Liver (tissue), 9 donors: ENCODE data around the gene HACD4. TPM values are rescaled to one million over a fixed set of nuclear protein-coding genes. Genes with fewer than 3 reads are reported as not detected.

Source experiments
- DNase-seq: peaks from one replicate; pipeline ENCODE4 v3.0.0-alpha.2; 2017; ENCODE audit warnings: low spot score
- H3K27ac ChIP-seq, 2 donors: one replicate each; pipeline ENCODE4 v1.7.0; 2013; ENCODE audit warnings: inconsistent platforms in 2 of 2, low read length in 2 of 2, control low read depth in 1 of 2, low read depth in 1 of 2, mild to moderate bottlenecking in 1 of 2
- H3K27me3 ChIP-seq, 4 donors: one replicate each; pipeline versions ENCODE4 v1.6.1 to v1.7.0; 2013; ENCODE audit warnings: low read length in 3 of 4, inconsistent platforms in 1 of 4, mild to moderate bottlenecking in 1 of 4, moderate library complexity in 1 of 4; ENCODE audit not compliant: control insufficient read depth in 4 of 4, insufficient read depth in 4 of 4
- H3K36me3 ChIP-seq, 4 donors: one replicate each; pipeline versions ENCODE4 v1.6.1 to v1.7.0; 2013; ENCODE audit warnings: low read length in 3 of 4, mild to moderate bottlenecking in 3 of 4, low read depth in 1 of 4, moderate library complexity in 1 of 4; ENCODE audit not compliant: control insufficient read depth in 4 of 4, insufficient read depth in 3 of 4
- H3K4me1 ChIP-seq, 4 donors: one replicate each; pipeline versions ENCODE4 v1.6.1 to v1.7.0; 2013; ENCODE audit warnings: low read length in 3 of 4, mild to moderate bottlenecking in 3 of 4, moderate library complexity in 1 of 4; ENCODE audit not compliant: control insufficient read depth in 4 of 4, insufficient read depth in 4 of 4
- H3K4me3 ChIP-seq, 3 donors: one replicate each; pipeline versions ENCODE4 v1.6.1 to v1.7.0; 2013; ENCODE audit warnings: low read length in 3 of 3, control low read depth in 1 of 3, low read depth in 1 of 3, mild to moderate bottlenecking in 1 of 3
- H3K9ac ChIP-seq, 2 donors: one replicate each; pipeline ENCODE4 v1.7.0; 2013; ENCODE audit warnings: low read length in 2 of 2, mild to moderate bottlenecking in 2 of 2, moderate library complexity in 2 of 2, control low read depth in 1 of 2, low read depth in 1 of 2
- H3K9me3 ChIP-seq, 4 donors: one replicate each; pipeline versions ENCODE4 v1.6.1 to v1.7.0; 2013; ENCODE audit warnings: low read length in 3 of 4; ENCODE audit not compliant: control insufficient read depth in 4 of 4
- EGR1 ChIP-seq, 2 donors: IDR thresholded peaks; 2 replicates each; pipeline ENCODE4 v1.6.1; 2016 to 2018; ENCODE audit warnings: antibody characterized with exemption in 2 of 2, low read depth in 2 of 2
- FOXA1 ChIP-seq: IDR thresholded peaks from 2 replicates; pipeline ENCODE4 v1.6.1; 2016; ENCODE audit warnings: antibody characterized with exemption
- FOXA2 ChIP-seq: IDR thresholded peaks from 2 replicates; pipeline ENCODE4 v1.6.1; 2016; ENCODE audit warnings: antibody characterized with exemption
- GABPA ChIP-seq, 2 donors: IDR thresholded peaks in 1 of 2; conservative IDR thresholded peaks in 1 of 2; 2 replicates each; pipeline ENCODE4 v1.6.1; 2016; ENCODE audit warnings: antibody characterized with exemption in 2 of 2, mild to moderate bottlenecking in 1 of 2, moderate library complexity in 1 of 2
- HNF4A ChIP-seq, 2 donors: conservative IDR thresholded peaks; 2 replicates each; pipeline ENCODE4 v1.6.1; 2016; ENCODE audit warnings: antibody characterized with exemption in 2 of 2, mild to moderate bottlenecking in 2 of 2
- HNF4G ChIP-seq: IDR thresholded peaks from 2 replicates; pipeline ENCODE4 v1.6.1; 2016; ENCODE audit warnings: antibody characterized with exemption
- JUND ChIP-seq, 2 donors: IDR thresholded peaks; 2 replicates each; pipeline ENCODE4 v1.6.1; 2016; ENCODE audit warnings: antibody characterized with exemption in 2 of 2
- NR2F2 ChIP-seq: IDR thresholded peaks from 2 replicates; pipeline ENCODE4 v1.6.1; 2016; ENCODE audit warnings: antibody characterized with exemption
- RAD21 ChIP-seq, 2 donors: IDR thresholded peaks; 2 replicates each; pipeline ENCODE4 v1.6.1; 2016; ENCODE audit warnings: antibody characterized with exemption in 2 of 2, mild to moderate bottlenecking in 2 of 2
- RXRA ChIP-seq, 2 donors: IDR thresholded peaks; 2 replicates each; pipeline ENCODE4 v1.6.1; 2017 to 2018; ENCODE audit warnings: antibody characterized with exemption in 2 of 2, mild to moderate bottlenecking in 1 of 2
- SP1 ChIP-seq: IDR thresholded peaks from 2 replicates; pipeline ENCODE4 v1.6.1; 2018; ENCODE audit warnings: antibody characterized with exemption, mild to moderate bottlenecking
- TAF1 ChIP-seq: conservative IDR thresholded peaks from 2 replicates; pipeline ENCODE4 v1.6.1; 2016; ENCODE audit warnings: antibody characterized with exemption, mild to moderate bottlenecking
- YY1 ChIP-seq: IDR thresholded peaks from 2 replicates; pipeline ENCODE4 v1.6.1; 2016; ENCODE audit warnings: antibody characterized with exemption, mild to moderate bottlenecking
- WGBS: extraction: QIAGEN DNeasy Blood & Tissue Kit; methylation state at CpG from one replicate; pipeline ENCODE4 v1.1.7; 2013; 5-methylcytosine and 5-hydroxymethylcytosine counted together
- polyA plus RNA-seq, 2 donors: library from polyadenylated mRNA; stranded (reverse) in 1 of 2; unstranded in 1 of 2; fragments of 200-250 nt in 1 of 2; fragments of >200 nt in 1 of 2; fragmentation: Nextera tagmentation in 1 of 2; extraction: Ambion mirVana in 1 of 2; gene quantifications; one replicate each; pipeline versions ENCODE4 v1.2.1 to v1.2.3, GENCODE V29; 2013 to 2015
- total RNA-seq, 2 donors: library from RNA; depleted of rRNA; stranded (reverse); fragments of >200 nt; gene quantifications; one replicate each; pipeline ENCODE4 v1.2.3, GENCODE V29; 2014
- TF ChIP-seq, protein P1 (sequence below): IDR thresholded peaks from 2 replicates; pipeline ENCODE4 v1.6.1; 2016; ENCODE audit warnings: antibody characterized with exemption, mild to moderate bottlenecking
- TF ChIP-seq, protein P2 (sequence below): IDR thresholded peaks from 2 replicates; pipeline ENCODE4 v1.6.1; 2016; ENCODE audit warnings: antibody characterized with exemption
- TF ChIP-seq, protein P3 (sequence below): IDR thresholded peaks from 2 replicates; pipeline ENCODE4 v1.6.1; 2016; ENCODE audit warnings: antibody characterized with exemption
- donor health status: healthy.
- donor health status: healthy.
- donor health status: healthy.
- donor health status: healthy.
- donor health status: healthy.

Gene HACD4
- total and polyA plus RNA-seq, 4 donors = 0.25 to 2.2 (median 0.49) TPM

DNA sequence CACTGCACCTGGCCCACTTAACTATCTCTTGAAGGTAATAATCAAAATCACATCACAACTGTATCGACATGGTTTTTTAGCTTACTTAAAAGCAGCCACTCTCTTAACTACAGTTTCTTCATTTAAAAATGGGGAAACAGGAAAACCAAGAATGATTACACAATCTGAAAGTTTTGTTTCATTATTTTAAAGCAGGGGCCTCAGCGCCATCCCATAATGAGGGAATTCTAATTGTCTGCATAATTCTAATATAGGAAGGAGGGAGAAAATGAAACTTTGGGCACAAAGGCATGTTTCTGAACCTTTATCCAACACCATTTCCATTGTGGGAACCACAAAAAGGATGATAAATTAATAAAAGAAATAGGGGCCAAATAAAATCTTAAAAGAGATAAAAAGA lies 7.6 kb downstream of the HACD4 start:
- WGBS = 81% methylated on average over 2 of the region's 2 CpGs
- peaks cover 0 to 1% (median 0%) of the 10 kb centered on the region in 4 donors for H3K36me3 ChIP-seq
- H3K4me3 ChIP-seq = no peak overlapping the region
- no peaks in the 10 kb centered on the region for H3K4me1 ChIP-seq
- no peaks in the 10 kb centered on the region for H3K27me3 ChIP-seq
- H3K27ac ChIP-seq = no peak overlapping the region
- no peak for DNase-seq
- no peak overlapping the region for H3K9ac ChIP-seq
- no peaks in the 10 kb centered on the region for H3K9me3 ChIP-seq
- TF ChIP-seq JUND (IDR thresholded peaks at IDR 0.05) = no peak
- TF ChIP-seq FOXA1 = no peak
- TF ChIP-seq HNF4A (conservative IDR thresholded peaks at IDR 0.05) = no peak

DNA sequence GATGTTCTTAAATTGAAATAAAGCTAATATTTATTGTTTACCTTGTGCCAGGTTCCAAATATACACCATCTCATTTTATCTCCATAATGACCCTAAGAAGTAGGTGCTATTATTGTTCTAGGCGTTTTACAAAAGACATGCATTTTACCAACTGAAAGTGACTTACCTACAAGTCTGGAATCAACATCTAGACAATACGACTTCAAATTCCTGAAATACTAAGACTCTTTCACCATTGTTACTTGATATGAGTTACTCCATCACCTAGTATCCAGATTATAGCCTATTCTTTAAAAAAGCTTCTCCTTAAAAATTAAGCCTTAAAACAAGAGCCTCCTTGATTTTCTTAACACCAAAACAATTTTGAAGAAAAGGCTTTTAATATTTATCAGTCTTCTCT lies 13.3 kb downstream of the HACD4 start:
- no peaks in the 10 kb centered on the region for H3K9me3 ChIP-seq
- H3K27ac ChIP-seq = no peak overlapping the region
- WGBS = 84% methylated on average over 2 of the region's 2 CpGs
- H3K27me3 ChIP-seq = no peaks in the 10 kb centered on the region
- H3K4me1 ChIP-seq = no peaks in the 10 kb centered on the region
- H3K4me3 ChIP-seq = no peak overlapping the region
- no peak for DNase-seq
- H3K9ac ChIP-seq = no peak overlapping the region
- no peaks in the 10 kb centered on the region for H3K36me3 ChIP-seq
- TF ChIP-seq, protein P1, sequence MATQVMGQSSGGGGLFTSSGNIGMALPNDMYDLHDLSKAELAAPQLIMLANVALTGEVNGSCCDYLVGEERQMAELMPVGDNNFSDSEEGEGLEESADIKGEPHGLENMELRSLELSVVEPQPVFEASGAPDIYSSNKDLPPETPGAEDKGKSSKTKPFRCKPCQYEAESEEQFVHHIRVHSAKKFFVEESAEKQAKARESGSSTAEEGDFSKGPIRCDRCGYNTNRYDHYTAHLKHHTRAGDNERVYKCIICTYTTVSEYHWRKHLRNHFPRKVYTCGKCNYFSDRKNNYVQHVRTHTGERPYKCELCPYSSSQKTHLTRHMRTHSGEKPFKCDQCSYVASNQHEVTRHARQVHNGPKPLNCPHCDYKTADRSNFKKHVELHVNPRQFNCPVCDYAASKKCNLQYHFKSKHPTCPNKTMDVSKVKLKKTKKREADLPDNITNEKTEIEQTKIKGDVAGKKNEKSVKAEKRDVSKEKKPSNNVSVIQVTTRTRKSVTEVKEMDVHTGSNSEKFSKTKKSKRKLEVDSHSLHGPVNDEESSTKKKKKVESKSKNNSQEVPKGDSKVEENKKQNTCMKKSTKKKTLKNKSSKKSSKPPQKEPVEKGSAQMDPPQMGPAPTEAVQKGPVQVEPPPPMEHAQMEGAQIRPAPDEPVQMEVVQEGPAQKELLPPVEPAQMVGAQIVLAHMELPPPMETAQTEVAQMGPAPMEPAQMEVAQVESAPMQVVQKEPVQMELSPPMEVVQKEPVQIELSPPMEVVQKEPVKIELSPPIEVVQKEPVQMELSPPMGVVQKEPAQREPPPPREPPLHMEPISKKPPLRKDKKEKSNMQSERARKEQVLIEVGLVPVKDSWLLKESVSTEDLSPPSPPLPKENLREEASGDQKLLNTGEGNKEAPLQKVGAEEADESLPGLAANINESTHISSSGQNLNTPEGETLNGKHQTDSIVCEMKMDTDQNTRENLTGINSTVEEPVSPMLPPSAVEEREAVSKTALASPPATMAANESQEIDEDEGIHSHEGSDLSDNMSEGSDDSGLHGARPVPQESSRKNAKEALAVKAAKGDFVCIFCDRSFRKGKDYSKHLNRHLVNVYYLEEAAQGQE = no peak
- TF ChIP-seq HNF4G (no peak), YY1 (no peak), FOXA2 (no peak), RAD21 (IDR thresholded peaks at IDR 0.05) (no peak)

DNA sequence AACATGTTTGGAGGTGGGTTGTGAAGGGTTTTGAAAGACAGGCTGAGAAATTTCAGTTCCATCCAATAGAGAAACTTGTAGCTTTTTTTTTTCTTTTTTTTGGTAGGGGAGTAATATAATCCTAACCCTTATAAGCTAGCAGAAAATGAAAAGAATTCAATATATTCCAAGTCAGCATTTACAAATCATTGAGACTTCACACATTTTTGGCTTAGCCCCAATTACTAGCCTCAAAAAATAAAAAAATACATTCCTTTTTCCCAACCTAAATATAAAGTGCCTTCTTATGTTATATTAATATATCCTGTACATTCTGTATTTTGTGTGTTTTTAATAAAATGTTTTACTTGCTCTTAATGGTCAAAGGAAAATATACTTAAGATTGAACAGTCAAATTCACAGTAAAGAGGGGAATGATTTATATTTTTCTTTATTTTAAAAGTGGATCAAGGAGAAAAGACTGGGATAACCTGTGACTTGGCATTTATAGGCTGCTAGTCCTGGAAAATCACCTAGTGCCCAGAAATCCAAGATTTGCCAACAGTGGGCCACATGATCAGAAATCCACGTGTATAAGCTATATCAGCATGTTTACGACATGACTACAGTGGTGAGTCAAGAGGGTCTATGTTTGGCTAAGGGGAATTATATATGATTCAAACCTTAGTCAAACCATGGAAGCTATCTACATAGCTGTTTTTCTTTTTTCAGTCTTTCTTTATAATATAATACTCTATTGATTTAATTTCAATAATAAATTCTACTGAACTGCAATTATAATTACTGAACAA lies 14.5 kb downstream of the HACD4 start:
- H3K9me3 ChIP-seq = no peaks in the 10 kb centered on the region
- H3K27me3 ChIP-seq = no peaks in the 10 kb centered on the region
- H3K4me1 ChIP-seq = no peaks in the 10 kb centered on the region
- no peak overlapping the region for H3K27ac ChIP-seq
- H3K4me3 ChIP-seq = no peak overlapping the region
- no peak overlapping the region for H3K9ac ChIP-seq
- DNase-seq = no peak
- 81% methylated on average over 2 of the region's 2 CpGs for WGBS
- H3K36me3 ChIP-seq = no peaks in the 10 kb centered on the region
- TF ChIP-seq, protein P2, sequence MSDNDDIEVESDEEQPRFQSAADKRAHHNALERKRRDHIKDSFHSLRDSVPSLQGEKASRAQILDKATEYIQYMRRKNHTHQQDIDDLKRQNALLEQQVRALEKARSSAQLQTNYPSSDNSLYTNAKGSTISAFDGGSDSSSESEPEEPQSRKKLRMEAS = no peak
- TF ChIP-seq HNF4A (conservative IDR thresholded peaks at IDR 0.05) (no peak), EGR1 (IDR thresholded peaks at IDR 0.05; ENCODE audit: low read depth in 2 of 2) (no peak), FOXA1 (no peak), GABPA (IDR thresholded peaks at IDR 0.05 in 1 of 2, conservative IDR thresholded peaks at IDR 0.05 in 1 of 2) (no peak), JUND (IDR thresholded peaks at IDR 0.05) (no peak), RAD21 (IDR thresholded peaks at IDR 0.05) (no peak), HNF4G (no peak), SP1 (no peak), TAF1 (no peak), YY1 (no peak), FOXA2 (no peak), NR2F2 (no peak), RXRA (IDR thresholded peaks at IDR 0.05) (no peak)
- TF ChIP-seq, protein P1 = no peak
- TF ChIP-seq, protein P3, sequence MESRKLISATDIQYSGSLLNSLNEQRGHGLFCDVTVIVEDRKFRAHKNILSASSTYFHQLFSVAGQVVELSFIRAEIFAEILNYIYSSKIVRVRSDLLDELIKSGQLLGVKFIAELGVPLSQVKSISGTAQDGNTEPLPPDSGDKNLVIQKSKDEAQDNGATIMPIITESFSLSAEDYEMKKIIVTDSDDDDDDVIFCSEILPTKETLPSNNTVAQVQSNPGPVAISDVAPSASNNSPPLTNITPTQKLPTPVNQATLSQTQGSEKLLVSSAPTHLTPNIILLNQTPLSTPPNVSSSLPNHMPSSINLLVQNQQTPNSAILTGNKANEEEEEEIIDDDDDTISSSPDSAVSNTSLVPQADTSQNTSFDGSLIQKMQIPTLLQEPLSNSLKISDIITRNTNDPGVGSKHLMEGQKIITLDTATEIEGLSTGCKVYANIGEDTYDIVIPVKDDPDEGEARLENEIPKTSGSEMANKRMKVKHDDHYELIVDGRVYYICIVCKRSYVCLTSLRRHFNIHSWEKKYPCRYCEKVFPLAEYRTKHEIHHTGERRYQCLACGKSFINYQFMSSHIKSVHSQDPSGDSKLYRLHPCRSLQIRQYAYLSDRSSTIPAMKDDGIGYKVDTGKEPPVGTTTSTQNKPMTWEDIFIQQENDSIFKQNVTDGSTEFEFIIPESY = no peak
